Activated naive CD8-positive, alpha-beta T cell (primary cell): Measurements from ENCODE around the gene LITAFD.

ENCODE experiments used
- H3K27ac Mint-ChIP-seq: one replicate; pipeline ENCODE4 v1.8.0; 2021; ENCODE audit warnings: mixed read lengths
- H3K27me3 Mint-ChIP-seq: one replicate; pipeline ENCODE4 v1.8.0; 2021; ENCODE audit warnings: mixed read lengths
- H3K36me3 Mint-ChIP-seq: one replicate; pipeline ENCODE4 v1.8.0; 2021; ENCODE audit warnings: mixed read lengths
- H3K4me1 Mint-ChIP-seq: one replicate; pipeline ENCODE4 v1.8.0; 2021; ENCODE audit warnings: low read depth, mixed read lengths
- H3K4me3 Mint-ChIP-seq: one replicate; pipeline ENCODE4 v1.8.0; 2021; ENCODE audit warnings: mild to moderate bottlenecking, mixed read lengths
- H3K9me3 Mint-ChIP-seq: one replicate; pipeline ENCODE4 v1.8.0; 2021; ENCODE audit warnings: low read depth, mixed read lengths

LITAFD gene

DNA sequence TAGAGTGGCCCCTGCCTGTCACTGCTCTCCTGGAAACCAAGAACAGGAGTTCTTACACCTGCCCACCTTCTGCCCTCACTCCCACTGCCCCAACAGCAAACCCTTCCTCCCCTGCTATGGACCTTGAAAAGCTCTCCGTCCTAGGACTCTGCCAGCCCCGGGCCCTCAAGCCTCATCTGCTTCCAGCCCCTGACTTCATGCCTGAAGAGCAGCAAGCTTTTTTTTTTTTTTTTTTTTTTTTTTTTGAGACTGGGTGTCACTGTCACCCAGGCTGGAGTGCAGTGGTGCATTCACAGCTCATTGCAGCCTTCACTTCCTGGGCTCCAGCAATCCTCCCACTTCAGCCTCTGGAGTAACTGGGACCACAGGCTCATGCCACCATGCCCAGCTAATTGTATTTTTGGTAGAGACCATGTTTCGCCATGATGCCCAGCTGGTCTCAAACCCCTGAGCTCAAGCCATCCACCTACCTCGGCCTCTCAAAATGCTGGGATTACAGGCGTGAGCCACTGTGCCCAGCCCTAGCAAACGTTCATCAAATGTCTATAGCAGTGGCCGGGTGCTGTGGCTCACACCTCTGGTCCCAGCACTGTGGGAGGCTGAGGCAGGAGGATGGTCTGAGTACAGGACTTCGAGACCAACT, 30.3 kb upstream of the LITAFD start:
- H3K27ac Mint-ChIP-seq = peak overlapping the region; percentile 64
- no peaks in the 10 kb centered on the region for H3K9me3 Mint-ChIP-seq
- peaks cover under 1% of the 10 kb centered on the region for H3K36me3 Mint-ChIP-seq
- peaks cover 37% of the 10 kb centered on the region for H3K4me1 Mint-ChIP-seq
- no peaks in the 10 kb centered on the region for H3K27me3 Mint-ChIP-seq
- H3K4me3 Mint-ChIP-seq = no peak overlapping the region

DNA sequence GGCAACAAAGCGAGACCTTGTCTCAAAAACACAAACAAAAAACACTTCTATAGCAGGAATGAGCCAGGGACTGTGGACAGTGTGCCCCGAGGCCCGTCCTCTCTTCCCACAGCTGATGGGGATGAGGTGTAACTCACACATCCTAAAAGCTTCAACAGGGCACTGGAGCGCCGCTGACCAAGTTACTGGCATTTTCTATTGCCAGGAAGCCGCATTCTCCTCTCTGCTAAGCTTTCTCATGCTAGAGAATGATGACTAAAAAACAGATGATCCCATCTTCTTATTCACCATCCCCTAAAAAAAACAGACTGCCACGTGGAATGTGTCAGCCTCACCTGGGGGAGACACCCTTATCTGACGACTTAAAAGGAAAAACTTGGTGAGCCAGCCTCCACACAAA, 29.6 kb upstream of the LITAFD start:
- H3K9me3 Mint-ChIP-seq = no peaks in the 10 kb centered on the region
- peaks cover 2% of the 10 kb centered on the region for H3K36me3 Mint-ChIP-seq
- no peaks in the 10 kb centered on the region for H3K27me3 Mint-ChIP-seq
- H3K27ac Mint-ChIP-seq = peak overlapping the region; percentile 41
- peaks cover 39% of the 10 kb centered on the region for H3K4me1 Mint-ChIP-seq
- H3K4me3 Mint-ChIP-seq = no peak overlapping the region

DNA sequence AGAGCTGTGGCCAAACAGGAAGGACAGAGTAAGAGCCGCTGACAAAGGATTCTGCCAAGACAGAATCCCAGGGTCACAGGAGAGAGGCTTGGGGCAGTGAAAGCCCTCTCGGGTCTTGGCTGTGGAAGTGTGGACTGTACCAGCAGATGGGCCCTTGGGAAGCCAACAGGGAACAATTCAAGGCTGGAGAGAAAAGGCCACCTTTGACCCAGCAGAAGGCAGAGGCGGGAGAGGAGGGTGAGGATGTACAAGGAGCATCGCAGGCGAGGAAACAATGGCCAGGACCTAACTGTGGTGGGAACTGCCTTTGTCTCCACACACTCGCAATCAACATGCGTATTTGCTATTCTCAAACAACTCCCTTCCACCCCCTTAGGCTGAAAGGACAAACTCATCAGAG, 29.0 kb upstream of the LITAFD start:
- Mint-ChIP-seq H3K4me1 (peaks cover 42% of the 10 kb centered on the region), H3K27me3 (no peaks in the 10 kb centered on the region), H3K27ac (peak overlapping the region; percentile 41), H3K9me3 (no peaks in the 10 kb centered on the region), H3K4me3 (no peak overlapping the region), H3K36me3 (peaks cover 2% of the 10 kb centered on the region)

DNA sequence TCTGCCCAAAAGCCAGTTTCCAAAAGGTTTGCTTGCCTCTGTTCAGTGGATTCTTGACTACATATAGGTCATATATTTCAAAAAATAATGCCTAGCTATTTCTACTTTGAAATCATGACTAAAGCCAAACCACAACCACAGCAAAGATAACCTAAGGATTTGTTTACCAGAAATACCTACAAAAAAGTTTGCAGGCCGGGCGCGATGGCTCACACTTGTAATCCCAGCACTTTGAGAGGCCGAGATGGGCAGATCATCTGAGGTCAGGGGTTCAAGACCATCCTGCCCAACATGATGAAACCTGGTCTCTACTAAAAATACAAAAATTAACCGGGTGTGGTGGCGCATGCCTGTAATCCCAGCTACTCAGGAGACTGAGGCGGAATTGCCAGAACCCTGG, 28.5 kb upstream of the LITAFD start:
- no peaks in the 10 kb centered on the region for H3K9me3 Mint-ChIP-seq
- H3K36me3 Mint-ChIP-seq = peaks cover 2% of the 10 kb centered on the region
- H3K27me3 Mint-ChIP-seq = no peaks in the 10 kb centered on the region
- no peak overlapping the region for H3K4me3 Mint-ChIP-seq
- H3K4me1 Mint-ChIP-seq = peaks cover 44% of the 10 kb centered on the region
- peak overlapping the region; percentile 41 for H3K27ac Mint-ChIP-seq

DNA sequence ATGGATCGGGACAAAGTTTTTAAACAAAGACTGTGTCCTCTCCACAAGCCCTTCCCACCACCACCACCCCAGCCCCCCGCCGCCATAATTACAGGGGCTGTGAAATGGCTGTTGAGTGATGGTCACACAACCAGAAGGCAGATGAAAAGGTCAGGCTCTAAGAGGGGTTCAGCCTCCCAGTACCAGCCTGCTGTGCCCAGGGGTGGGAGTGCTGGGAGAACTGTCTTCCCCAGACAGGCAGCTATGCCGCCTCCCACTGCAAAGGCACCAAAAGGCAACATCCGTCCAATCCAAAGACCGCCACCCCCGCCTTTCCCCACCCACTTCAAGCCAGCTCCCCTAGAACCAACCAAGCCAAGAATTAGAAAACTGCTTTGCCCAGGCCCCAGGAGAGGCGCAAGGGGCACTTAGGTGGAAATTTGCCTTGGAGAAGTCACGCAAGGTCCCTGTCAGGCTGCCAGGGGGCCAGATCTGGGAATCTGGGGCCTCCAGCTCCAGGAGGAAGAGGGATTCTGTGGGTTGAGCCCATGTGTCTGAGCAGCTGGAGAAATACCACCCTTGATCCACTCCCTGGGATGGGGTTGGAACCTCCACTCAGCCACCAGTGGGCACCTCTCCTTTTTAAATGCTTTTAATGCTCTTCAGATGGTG, 27.7 kb upstream of the LITAFD start:
- no peak overlapping the region for H3K4me3 Mint-ChIP-seq
- H3K4me1 Mint-ChIP-seq = peaks cover 42% of the 10 kb centered on the region
- H3K9me3 Mint-ChIP-seq = no peaks in the 10 kb centered on the region
- no peaks in the 10 kb centered on the region for H3K27me3 Mint-ChIP-seq
- H3K36me3 Mint-ChIP-seq = peaks cover 2% of the 10 kb centered on the region
- no peak overlapping the region for H3K27ac Mint-ChIP-seq

DNA sequence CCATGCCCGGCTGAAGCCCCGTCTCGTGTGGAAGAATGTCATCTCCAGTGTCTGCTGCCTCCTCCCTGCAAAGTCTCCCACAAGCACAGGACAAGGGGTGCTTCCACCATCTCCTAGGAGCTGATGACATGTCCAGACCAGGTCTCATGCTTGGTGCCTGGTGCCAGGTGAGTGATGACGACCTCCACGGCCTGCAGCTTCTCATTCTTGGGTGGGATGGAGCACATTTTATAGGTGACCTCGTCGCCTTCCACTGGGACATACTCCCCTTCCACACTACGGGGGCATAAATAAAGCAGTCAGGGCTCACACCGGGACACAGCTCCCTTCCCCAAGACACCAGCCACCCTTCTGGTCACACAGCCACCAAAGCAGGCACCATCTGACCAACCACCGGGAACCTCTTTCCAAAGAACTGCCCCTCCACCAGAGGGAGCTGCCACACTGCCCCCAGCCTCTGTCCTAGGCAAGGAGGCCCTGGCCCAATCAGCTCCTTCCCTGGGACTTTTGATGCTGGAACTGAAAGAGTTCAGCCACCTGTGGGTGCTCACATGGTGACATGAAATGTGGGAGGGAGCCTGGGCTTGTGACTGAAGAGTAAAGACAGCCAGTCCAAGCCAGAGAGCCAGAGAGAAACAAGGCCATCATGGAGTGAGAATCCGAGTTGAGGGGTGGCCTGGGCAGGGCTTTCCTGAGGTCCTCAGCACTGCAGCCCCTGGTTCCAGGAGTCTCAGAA, 26.9 kb upstream of the LITAFD start:
- H3K27ac Mint-ChIP-seq = peak overlapping the region; percentile 61
- no peaks in the 10 kb centered on the region for H3K27me3 Mint-ChIP-seq
- H3K36me3 Mint-ChIP-seq = peaks cover 2% of the 10 kb centered on the region

DNA sequence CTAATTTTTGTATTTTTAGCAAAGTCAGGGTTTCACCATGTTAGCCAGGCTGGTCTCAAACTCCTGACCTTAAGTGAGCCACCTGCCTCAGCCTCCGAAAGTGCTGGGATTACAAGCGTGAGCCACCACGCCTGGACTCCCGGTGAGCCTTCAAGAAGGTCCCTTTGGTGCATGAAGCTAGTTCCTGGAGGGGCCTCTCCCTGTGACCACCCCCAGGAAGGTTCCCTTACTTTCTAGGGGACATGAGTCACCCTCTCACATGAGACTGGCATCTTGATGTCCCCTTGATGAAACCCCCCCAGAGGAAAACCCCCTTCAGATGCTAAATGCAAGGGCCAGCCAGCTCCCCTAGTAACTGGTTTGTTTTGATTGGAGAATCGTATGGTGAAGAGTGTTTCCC, 26.2 kb upstream of the LITAFD start:
- no peak overlapping the region for H3K4me3 Mint-ChIP-seq
- peak overlapping the region; percentile 34 for H3K27ac Mint-ChIP-seq
- H3K9me3 Mint-ChIP-seq = no peaks in the 10 kb centered on the region
- peaks cover 32% of the 10 kb centered on the region for H3K4me1 Mint-ChIP-seq
- H3K36me3 Mint-ChIP-seq = peaks cover 2% of the 10 kb centered on the region
- no peaks in the 10 kb centered on the region for H3K27me3 Mint-ChIP-seq

More for the DNA sequence above, 26.9 kb upstream of the LITAFD start:
- peaks cover 37% of the 10 kb centered on the region for H3K4me1 Mint-ChIP-seq
- no peak overlapping the region for H3K4me3 Mint-ChIP-seq
- no peaks in the 10 kb centered on the region for H3K9me3 Mint-ChIP-seq

DNA sequence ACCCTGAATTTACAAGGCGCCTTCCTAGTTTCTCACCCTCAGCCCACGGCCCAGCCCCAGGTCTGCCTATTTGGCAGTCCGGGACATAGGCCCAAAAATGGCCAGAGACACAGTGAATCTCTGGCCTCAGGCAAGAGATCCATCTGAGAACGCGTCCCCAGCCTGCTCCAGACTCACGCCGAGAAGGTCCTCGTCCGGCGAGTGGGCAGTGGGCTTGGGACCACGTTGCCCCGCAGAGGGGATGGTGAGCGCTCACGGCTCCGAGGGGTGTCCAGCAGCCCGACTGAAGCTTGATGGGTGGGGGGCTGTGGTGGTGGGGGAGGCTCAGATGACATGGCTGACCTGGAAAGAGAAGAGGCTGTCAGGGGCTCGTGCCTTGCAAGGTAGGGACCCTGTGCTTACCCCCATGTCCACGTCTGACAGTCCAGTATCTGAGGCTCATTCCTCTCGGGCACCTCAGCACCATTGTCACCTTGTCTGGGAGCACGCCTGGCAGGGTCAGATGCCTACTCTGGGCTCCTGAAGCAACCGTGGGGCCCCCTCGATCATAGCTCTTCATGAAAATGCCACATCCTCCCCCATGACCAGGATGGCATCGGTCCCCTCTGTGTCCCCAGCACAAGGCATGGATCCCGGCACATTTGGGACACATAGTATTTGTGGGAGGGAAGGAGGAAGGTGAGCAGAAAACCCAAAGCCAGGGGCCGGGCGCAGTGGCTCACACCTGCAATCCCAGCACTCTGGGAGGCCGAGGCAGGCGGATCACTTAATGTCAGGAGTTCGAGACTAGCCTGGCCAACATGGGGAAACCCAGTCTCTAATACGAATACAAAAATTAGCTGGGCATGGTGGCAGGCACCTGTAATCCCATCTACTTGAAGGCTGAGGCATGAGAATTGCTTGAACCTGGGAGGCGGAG, 22.9 kb upstream of the LITAFD start:
- Mint-ChIP-seq H3K4me1 (peaks cover 30% of the 10 kb centered on the region), H3K27me3 (no peaks in the 10 kb centered on the region), H3K36me3 (peaks cover 2% of the 10 kb centered on the region), H3K27ac (no peak overlapping the region), H3K9me3 (no peaks in the 10 kb centered on the region), H3K4me3 (no peak overlapping the region)

DNA sequence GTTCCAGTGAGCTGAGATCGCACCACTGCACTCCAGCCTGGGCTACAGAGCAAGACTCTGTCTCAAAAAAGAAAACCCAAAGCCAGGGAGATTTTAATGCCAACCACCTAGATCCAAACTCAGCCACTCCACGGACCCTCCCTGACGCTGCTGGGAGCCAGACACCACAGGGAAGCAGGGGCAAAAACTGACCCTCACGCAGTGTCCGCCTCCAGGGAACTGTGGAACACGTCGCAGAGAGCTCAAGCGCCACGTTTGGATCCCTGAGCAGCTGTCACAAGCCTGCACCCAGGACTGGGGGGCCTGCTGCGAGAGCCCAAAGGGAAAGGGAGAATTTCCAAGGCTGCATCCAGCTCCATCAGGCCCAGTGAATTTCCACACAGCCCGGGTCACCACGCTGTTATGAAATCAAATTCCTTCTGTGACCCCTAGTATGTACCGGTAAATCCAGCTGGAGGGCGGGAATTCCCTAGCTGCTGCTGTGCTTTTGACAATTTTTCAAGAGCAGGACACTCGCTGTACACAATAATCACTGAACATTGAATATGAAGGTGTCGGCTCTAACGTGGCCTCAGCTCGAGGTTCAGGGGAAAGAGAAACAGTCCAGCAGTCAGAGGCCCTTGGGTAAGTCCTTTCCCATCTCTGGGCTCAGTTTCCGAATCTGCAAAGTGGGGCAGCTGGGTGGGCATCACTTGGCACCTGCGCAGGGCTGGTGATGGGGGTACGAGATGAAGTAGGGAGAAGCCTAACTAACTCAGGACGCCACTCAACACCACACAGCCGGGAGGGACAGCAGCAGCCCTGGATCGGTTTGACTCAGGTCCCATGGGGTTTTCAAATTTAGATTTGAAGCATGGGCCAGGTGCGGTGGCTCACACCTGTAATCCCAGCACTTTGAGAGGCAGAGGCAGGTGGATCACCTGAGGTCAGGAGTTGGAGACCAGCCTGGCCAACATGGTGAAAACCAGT, 22.0 kb upstream of the LITAFD start:
- Mint-ChIP-seq H3K4me1 (peaks cover 30% of the 10 kb centered on the region), H3K36me3 (peaks cover 2% of the 10 kb centered on the region), H3K4me3 (no peak overlapping the region), H3K9me3 (no peaks in the 10 kb centered on the region), H3K27me3 (no peaks in the 10 kb centered on the region), H3K27ac (no peak overlapping the region)

DNA sequence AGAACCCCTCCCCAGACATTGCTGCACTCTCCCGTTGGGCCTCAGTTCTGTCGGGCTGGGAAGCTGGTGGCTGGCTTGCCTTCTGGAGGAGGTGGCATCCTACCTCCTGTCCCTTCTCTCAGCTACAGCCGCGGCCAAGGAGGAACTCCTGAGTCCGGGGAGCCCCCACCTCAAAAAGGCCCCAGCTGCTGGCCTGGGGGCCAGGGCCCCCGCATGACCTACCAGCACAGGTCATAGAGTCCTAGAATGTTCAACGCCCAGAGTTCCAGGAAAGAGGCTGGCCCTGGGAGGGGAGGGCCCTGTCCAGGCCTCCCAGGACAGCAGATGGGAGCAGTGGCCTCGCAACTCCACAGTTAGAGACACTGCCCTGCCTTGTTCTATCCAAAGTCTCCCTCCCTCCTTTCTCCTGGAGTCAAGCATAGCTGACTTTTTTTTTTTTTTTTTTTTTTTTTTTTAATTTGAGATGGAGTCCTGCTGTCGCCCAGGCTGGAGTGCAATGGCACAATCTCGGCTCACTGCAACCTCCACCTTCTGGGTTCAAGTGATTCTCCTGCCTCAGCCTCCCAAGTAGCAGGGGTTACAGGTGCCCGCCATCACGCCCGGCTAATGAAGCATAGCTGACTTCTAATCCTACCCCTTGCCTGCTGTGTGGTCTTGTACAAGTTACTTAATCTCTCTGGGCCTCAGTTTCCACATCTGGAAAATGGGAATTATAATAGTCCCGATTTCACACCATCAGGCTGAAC, 20.4 kb upstream of the LITAFD start:
- Mint-ChIP-seq H3K9me3 (no peaks in the 10 kb centered on the region), H3K4me3 (no peak overlapping the region), H3K27me3 (no peaks in the 10 kb centered on the region), H3K27ac (peak overlapping the region; percentile 34), H3K4me1 (peaks cover 36% of the 10 kb centered on the region), H3K36me3 (peaks cover 2% of the 10 kb centered on the region)

DNA sequence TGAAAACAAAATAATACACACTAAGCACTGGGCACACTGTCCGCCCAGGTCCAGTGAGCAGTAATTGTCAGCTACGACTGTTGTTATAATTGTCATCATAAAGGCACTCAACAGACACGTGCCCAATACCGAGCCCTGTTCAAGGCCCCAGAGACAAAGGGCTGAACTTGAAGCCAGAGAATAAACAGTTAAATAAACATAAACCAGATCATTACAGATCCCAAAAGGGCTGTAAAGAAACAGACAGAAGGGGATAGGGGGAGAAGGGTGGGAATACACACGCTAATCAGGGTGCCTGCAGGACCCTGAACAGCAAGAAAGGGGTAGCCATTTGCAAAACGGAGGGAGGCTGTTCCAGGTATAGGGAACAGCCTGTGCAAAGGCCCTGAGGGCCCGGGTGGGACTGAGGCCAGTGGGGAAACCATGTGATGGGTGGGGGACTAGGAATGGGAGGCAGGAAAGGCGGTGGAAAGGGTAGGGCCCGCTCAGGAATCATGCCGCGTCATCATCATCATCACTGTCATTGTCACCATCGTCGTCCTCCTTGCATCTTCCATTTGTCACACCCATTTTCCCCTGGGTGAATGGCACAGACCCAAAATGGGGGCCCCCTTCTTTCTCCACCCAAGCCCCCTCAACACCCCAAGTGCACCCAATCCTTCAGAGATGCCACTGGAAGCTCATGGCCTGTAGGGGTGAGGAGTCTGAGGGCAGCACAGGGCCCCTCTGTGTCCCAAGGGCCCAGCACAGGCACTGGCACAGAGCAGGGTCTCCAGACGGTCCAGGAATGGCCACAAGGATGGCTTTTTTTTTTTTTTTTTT, 19.6 kb upstream of the LITAFD start:
- Mint-ChIP-seq H3K27ac (peak overlapping the region; percentile 34), H3K36me3 (no peaks in the 10 kb centered on the region), H3K27me3 (no peaks in the 10 kb centered on the region), H3K4me3 (no peak overlapping the region), H3K9me3 (no peaks in the 10 kb centered on the region), H3K4me1 (peaks cover 38% of the 10 kb centered on the region)

DNA sequence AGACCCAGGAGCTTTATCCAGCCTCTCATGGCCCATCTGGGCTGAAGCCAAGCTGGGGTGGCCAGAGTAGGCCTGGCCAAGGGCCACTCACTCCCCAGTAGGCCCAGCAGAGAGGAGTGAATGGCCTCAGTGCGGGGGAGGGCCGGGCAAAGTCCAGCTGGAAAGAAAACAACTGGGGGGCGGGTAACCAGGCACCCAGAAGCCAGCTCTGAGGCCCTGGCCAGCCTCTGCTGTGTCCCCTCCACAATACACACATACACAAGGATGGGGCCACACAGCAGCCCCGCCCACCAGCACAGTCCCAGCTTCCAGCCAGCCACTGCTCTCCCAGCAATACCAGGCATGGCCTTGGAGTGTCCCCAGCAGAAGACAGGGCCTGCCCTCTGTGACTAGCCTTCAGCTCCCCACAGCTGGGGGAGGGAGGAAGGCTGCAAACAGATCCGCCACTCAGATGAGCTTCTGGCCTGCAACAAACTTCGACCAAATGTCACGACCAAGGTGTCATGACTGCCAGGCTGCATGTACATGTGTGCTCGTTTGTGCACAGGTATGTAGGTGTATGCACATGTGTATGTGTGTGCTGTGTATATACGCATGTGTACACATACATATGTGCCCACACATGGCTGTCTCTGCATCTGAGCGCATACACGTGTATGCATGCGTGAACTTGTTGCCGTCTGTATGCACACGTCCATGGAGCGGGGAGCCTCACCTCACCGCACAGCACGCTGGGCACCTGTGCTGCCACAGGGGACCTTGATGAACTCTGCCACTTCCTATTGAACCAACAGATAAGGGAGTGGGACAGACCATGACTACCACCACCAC, 18.3 kb upstream of the LITAFD start:
- Mint-ChIP-seq H3K4me3 (no peak overlapping the region), H3K9me3 (no peaks in the 10 kb centered on the region), H3K27me3 (no peaks in the 10 kb centered on the region), H3K36me3 (no peaks in the 10 kb centered on the region), H3K4me1 (peaks cover 38% of the 10 kb centered on the region), H3K27ac (peak overlapping the region; percentile 54)
